Eye (tissue), 1 donor: ENCODE data around the gene VAMP2.

Source experiments
- DNase-seq: peaks from one replicate; pipeline ENCODE4 v3.0.0-alpha.2; 2015

VAMP2 gene

DNA sequence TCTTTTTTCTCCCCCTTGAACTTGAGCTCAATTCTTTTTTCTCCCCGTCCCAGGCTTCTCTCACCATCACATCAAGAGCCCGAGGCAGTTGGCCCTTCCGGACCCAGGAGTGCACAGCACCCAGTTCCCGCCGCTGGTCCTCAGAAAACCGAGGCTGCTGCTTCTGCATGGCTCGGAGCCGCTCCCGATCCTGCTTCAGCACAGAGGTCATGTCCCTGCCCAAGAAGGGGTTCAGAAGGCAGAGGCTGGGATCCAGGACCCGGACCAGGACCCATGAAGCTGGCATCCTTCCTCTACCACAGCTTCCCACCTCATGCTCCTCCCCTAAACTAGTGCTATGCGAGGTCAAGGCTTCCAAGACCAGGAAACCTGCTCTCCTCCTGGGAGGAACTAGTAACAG is 21.0 kb downstream of the VAMP2 start:
- no peak for DNase-seq

DNA sequence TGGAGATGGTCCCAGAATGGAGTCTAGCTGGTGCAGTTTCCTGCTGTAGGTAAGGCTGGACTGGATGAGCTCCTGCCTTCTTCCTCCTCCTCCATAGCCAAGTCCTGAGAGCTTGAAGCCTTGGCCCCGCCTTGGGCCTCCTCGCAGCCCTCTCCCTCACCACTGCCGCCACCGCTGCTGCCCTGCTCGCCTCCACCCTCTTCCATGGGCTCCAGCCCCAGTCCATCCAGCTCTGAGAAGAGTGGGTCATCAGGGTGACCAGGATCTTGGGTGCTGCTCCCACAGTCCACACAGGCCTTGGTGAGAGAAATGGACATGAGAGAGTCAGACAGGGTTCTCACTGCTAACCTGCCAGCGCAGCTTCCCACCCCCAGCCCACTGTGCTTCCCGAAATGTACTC is 21.7 kb downstream of the VAMP2 start:
- DNase-seq, result no peak

DNA sequence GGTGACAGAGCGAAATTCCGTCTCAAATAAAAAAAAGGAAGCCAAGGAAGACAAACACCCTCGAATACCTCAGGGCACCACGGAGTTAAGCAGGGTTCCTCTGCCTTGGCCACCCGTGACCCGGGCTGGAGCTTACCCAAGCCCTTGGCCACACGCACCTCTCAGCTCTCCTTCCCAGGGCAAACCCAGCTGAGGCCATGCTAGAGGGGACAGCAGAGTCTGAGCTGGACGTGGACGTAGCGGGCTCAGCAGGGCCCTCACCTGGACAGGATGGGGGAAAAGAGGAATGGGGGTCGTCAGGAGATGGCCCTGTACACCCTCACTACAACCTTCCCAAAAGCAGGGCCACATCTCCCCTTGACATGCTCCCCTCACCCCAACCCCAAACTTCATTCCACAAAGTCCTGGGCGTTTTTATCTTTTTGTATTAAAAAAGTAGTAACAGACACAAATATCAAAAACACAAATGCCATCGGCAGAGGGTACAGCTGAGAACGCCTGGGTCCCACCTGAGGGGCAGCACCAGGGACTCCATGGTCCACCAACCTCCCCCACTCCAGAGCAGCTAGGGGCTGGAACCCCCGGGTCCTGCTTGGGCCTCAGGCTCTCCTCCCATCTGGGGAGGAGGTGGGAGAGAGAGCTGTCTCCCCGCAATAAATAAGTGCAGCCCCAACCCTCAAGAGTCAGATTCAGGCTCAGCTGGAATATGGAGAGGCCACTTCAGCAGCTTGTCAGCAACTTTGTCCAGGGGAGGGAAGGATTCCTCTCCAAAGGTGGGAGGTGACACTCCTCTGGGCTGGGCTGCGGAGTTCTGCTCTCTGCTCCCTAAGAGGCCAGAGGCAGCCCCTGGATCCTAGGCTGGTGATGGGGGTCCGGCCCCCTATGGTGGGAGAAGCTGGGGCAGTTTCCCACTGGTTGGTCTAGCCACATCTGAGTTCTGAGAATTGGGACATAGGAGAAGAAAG is 22.4 kb downstream of the VAMP2 start:
- no peak for DNase-seq

DNA sequence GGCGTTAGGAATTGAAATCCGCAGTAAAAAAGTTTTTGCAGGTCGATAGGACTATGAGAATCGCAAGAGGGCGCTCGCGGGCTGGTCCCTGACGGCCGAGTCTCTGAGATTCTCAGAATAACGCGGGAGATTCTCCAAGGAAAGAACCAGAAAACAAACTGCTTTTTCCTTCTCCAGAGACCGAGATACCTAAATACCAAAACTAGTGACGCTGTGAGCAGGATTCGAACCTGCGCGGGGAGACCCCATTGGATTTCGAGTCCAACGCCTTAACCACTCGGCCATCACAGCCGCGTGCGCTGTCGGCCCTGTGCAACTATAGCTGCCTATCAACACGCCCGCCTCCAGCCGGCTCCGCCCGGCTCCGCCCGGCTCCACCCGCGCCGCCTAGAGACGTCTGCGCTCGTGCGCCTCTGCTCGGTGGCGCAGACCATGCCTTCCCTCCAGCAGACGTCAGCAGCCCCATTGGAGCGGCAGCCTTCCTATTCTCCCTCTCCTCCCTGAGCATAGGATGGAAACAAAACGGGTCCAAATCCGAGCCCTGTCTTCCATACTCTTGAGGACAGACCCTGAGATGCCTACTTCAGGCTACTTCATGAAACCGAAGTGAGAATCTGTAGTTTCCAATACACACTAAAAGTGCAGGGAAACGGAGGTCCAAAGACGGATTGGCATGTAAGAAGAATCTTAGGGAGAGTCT is 23.9 kb downstream of the VAMP2 start:
- DNase-seq, result peak; percentile 99

DNA sequence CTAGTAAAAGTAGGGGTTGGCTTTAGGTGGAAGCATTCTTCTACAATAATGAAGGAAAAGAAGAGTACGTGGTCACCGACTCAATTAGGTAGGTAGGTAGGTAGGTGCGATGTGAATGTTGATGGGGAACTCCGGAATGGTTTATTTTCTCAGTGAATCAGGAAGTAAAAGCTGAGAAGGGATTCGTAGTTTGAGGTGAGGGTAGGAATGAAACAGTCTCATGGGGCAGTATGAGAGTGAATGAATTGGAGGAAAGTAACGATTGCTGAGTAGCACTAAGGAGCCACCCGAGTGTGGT is 24.4 kb downstream of the VAMP2 start:
- no peak for DNase-seq

DNA sequence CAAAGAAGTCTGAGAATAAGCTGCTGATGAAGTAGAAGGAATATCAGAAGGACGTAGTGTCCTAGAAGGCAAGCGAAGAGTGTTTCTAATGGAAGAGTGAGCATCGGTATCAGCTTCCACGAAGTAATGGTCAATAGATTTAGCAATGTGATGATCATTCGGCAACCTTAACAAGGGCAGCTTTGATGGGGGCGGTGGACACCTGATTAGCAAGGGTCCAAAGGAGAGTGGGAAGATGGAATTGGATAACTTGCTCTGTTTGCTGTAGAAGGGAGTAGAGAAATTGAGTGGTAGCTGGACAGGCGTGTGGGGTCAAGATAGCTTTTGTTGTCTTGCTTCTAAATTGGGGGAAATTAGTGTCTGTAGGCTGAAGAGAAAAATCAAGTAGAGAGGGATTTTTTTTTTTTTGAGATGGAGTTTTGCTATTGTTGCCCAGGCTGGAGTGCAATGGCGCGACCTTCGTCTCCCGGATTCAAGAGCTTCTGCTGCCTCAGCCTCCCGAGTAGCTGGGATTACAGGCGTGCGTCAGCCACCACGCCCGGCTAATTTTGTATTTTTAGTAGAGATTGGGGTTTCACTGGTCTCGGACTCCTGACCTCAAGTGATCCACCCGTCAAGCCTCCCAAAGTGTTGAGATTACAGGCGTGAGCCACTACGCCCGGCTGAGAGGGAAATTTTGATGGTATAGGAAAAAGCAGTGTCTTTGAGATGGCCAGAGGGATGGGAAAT is 24.9 kb downstream of the VAMP2 start:
- no peak for DNase-seq

DNA sequence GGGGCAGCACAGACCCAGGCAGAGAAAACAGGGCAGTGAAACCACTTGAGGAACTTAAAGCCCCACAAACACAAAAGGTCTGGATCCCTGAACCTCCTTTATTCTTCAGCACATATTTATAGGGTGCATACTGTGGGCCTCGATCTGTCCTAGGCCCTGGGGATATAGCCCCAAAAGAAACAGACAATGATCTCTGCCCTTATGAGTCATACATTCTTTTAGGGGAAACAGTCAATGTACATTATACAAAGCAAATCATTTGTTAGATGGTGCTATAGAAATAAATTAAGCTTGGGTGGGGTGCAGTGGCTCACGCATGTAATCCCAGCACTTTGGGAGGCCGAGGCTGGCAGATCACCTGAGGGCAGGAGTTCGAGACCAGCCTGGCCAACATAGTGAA is 28.8 kb downstream of the VAMP2 start:
- no peak for DNase-seq

DNA sequence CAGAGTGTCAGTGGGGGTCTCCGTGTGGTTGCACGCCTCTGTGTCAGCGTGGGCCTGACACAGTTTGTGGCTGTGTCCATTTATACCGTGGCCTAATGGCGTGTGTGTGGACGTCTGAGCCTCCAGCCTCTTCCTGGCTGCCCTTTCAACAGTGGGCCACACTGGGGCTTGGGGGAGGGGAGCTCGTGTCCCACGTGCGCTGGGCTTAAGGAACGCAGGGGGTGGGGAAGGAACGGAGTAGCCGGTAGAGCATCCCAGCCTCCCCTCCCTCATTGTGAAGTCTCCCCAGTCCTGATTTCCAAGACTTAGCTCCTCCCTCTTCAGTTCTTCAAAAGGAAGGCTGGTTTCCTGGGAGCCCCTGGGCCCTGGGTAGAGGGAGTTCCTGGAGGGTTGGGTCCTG is 29.3 kb downstream of the VAMP2 start:
- no peak for DNase-seq

DNA sequence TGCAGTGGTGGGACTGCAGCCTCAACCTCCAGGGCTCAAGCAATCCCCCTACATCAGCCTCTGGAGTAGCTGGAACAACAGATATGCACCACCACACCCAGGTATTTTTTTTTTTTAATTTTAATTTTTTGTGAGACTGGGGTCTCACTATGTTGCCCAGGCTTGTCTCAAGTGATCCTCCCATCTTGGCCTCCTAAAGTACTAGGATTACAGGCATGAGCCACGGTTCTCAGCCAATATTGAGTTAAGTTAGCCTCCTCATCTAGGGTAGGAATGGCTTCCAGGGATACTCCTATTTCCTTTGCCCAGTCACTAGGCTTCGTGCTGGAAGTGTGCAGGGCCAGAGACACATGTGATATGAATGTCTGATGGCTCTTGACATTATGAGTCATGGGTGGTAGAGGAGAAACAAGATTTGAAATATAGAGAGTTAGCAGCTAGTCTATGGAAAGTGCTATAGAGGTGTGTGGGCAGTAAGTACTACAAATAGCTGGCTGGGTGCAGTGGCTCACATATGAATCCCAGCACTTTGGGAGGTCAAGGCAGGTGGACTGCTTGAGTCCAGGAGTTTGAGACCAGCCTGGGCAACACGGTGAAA is 30.8 kb downstream of the VAMP2 start:
- no peak for DNase-seq

DNA sequence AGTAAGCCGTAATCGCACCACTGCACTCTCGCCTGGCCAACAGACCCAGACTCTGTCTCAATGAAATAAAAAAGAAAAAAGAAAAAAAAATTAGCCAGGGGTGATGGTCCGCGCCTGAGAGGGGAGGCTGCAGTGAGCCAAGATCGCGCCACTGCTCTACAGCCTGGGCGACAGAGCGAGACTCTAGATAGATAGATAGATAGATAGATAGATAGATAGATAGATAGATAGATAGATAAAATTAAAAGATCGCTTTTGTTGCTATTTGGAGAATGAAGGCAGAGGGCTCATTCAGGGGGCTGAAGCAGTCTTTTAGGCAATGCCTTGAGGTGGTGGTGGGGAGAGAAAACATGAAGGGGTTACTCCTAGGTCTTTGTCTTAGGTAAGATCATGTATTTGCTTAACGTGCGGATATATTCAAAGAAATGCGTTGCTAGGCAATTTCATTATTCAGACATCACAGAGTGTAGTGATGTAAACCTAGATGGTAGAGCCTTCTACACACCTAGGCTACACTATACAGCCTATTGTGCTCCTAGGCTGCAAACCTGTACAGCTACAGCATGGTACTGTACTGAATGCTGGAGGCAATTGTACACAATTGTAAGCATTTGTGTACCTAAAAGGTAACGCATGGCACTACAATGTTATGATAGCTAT is 34.5 kb downstream of the VAMP2 start:
- no peak for DNase-seq

DNA sequence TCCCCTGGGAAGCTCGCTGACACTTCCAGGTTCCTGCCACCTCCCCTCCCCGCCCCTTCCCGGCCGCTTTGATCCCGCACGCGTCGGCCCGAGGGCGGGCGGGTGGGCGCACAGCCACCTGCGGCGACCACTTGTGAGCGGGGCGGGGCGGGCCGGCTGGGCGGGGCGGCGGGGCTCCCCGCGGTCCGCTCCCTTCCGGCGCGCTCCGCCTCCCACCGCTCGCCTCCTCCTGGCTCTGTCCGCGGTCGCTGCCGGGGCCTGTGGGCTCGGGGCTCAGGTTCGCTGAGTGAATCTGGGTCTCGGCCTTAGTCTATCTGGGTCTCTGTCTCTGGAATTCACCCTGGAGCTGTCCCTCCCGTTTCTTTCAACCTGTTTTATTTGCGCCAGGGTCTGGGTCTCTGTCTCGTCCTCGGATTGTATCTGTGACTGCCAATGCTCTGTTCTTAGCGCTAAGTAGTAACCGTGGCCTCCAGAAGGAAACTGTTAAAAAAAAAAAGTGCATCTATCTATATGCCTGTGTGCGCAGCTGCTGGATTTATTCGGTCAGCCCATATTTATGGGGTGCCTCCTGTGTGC is 36.2 kb downstream of the VAMP2 start:
- DNase-seq, result peak; percentile 76

DNA sequence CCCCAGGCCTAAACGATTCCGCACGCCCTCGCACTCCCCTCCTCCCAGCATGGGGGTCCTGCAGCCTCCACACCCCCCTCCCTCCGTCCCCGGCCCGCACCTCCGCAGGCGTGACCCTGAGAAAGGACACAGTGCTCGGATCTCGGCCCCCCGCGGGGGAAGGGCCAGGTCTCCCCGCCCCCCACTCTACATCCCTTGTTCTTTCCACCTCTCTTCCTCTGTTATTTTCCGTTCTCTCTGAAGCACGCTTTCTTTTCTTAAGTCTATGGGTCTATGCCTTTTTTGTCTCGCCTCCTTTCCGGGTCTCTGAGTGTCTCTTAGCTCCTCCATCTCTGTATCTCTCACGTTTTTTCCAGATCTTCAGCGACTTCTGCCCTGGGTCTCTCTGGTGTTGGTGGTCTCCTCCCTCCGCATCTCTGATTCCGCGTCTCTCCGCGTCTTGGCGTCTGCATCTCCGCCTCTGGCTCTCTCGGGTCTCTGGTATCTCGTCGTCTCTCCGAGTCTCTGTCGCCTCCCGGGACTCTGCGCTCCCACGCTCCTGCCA is 36.7 kb downstream of the VAMP2 start:
- peak; percentile 80 for DNase-seq

DNA sequence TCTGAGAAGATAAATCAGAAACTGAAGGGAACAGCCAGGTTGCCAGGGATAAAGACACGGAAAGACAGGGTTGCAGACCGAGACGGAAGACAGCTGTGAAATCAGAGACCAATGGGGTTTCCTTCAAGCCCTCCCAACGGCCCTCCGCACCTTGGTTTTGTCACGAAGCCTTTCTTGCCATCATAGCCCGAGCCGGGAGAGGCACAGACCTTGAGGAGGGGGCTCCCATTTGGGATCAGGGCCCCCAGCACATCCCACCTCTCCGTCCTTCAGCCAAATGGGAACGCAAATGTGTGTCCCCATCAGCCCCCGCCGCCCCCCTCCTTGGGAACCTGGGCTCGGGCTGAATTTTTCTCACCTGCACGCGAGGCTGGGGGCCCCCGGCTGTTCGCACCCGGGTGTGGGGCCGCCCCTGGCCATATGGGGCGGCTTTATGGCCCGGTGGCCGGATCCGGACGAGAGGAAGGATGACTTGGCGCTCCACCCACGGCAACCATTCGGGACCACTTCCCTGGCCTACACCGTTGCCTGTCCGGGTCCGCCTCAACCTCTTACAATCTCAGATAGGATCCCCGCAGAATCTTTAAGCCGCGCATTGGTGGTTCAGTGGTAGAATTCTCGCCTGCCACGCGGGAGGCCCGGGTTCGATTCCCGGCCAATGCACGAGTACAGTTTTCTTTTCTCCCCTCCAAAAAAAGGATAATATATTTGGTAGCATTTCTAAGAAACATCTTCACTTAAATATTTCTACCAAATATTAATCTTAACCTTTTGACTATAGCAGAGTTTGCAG is 37.4 kb downstream of the VAMP2 start:
- peak; percentile 97 for DNase-seq

DNA sequence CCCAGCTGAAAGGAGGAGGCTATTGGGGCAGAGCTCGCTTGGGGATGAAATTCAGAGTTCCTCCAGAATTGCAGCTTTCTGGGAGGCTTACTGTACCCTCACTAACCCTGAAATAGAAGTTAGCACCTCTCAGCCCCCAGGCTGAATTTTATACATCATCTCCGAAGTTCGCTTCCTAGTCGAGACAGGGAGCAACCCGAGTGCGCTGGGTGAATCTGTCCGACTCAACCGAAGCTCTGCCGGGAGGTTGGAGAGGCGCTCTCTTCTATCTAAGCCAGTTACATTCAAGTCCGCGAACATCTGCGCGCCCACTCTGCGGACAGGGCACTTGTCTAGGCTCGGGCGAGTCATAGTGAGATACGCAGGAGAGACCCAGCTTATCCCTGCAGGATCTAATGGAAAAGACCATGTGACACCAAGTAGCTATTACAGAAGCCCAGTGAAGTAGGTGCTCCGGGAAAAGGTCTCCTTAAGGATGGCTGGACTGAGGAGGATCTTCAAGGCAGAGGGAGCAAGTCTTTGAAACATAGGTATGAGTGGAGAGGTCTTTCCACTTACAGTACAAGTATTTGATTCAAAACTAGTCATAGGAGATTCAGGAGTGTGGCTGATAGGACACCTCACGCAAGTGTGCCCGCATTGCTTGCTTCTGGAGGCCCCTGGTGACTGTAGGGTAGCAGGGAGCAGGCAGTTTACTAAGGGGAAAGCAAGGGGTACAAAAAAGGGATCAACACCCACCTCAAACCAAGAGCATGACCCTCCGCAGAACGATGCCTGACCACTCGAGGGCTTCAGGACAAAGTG is 38.2 kb downstream of the VAMP2 start:
- peak; percentile 63 for DNase-seq

DNA sequence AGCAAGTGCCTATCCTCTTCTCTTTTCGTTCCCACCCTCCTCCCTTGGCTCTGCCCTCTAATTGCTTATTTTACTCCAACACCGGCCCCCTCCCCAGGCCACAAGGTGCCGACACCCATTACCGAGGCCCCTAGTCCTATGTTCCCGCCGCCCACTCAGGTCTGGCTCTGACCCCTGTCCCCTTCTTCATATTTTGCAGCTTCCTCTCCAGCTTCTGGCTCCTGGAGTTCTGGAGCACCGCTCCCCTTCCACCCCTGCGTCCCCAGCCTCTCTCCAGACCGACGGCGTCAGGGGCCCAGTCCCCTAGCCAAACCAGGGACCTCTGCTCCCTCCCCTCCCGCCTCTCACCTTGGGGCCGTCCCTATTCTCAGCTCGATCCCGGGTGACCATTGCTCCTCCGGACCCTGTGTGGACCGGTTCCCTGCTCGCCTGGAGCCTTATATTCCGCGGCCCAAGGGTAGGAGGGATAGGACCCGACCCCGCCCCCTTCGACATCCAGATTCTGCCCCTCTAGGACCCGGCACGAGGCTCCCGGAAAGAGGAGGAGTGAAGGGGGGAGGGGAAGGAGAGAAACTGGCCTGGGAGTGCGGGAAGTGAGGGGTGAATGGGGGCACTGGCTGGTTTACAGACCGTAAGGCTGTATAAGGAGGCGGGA is 38.9 kb downstream of the VAMP2 start, which contains the start of gene HES7:
HES7 (minus strand) TSS at position 412 of the 655 bp plus-strand sequence; CDS start at position 390, 22 bp downstream.
- DNase-seq, result peak; percentile 46

DNA sequence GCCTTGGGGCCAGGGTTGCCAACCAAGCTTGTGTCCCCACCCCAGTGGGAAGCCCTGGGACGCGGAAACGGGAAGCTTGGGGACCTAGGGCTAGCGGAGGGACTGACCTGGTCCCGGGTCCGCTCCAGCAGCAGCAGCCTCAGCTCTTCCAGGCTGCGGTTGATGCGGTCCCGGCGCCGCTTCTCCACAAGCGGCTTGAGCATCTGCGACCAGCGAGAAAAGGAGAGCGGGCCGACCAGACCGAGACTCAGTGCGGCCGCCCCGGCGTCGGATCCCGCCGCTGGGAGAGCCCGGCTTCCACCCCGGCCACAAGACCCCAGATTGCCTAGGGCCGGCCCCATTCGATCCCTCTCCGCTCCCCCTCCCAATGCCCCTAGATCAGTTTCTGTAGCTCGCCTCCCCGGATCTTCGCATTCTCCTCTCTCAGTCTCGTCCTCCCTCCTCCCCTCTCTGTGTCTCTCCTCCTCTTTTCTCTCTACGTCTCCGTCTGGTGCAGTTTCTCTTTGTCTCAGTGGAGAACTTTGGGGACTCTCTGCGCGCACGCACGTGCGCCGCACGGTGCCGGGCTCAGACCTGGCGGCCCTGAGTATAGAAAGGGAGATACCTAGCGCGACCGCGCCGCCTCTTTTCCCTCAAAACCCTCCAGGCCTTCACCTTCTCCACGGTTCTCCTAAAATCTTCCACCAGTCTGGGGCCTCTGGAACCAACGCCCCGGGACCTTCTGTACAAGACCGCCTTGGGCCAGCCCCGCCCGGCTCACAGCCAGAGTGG is 39.6 kb downstream of the VAMP2 start:
- DNase-seq, result peak; percentile 66

DNA sequence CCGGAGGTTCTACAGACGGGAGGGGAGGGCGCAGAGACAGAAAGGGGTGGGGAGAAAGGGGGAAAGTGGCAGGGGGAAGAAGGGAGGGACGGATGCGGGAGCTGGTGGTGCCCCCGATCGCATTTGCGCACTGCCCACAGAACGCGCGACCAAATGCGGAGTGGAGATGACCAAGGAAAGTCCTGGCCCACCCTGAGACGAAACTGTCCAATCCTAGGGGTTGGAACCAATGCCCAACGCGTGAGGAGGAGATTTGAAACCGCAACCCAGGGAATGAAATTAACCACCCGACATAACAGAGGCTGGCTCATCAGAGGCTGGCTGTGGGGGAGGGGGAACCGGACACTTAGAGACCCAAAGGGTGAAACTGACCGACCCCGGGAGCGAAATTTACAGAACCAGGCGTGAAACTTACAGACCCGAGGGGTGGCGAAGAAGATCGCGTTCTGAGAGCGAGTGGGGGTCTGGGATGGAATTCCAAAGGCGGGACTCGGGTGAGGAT is 40.3 kb downstream of the VAMP2 start:
- DNase-seq, result peak; percentile 61

DNA sequence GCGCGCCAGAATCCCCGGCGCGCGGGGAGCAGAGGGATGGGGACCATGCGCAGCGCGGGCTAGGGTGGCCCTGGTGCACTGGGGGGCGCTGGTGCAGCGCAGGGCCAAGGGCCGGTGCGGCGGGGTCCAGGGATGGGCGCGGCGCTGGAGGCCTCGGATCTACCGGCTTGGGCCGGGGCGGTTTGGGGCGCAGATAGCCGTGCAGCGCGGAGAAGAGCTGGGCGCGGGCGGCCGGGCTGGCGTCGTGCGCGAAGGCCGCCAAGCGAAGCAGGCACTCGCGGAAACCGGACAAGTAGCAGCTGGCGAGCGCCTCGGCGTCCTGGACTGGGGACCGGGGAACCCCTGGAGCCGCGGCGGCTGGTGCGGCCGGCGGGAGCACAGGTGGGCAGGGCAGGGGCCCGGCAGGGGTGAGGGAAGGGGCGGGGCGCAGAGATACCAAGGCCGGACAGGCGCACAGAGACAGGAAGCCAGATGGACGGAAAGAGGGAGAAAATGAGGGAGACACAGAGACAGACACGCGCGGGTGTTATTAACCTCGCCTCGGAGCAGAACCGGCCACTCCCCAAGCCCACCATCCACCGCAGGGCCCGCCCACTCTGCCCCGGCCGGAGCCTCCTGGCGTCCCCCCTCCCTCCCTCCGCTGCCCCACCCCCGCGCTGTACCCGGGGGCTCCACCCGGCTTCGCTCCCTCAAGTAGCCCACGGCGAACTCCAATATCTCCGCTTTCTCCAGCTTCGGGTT is 40.9 kb downstream of the VAMP2 start:
- peak; percentile 78 for DNase-seq
